HG02943 (cell line): ENCODE data around the gene CARMIL1.
"Not testable (repeated sequence)": the region's sequence is repeated elsewhere in the genome, so short reads cannot be mapped to it uniquely, and the experiment has no call there.

Source experiments
- ATAC-seq: cut with Tn5 transposase; IDR thresholded peaks from one replicate; pipeline ENCODE4 v1.9.1; 2021; ENCODE audit warnings: mild to moderate bottlenecking, low read depth, moderate library complexity; ENCODE audit not compliant: unreplicated experiment

Gene CARMIL1

GRCh38 chr6:25360621-25361020 lies 81.4 kb downstream of the CARMIL1 start:
- no peak for ATAC-seq

GRCh38 chr6:25363427-25363826 lies 84.3 kb downstream of the CARMIL1 start:
- no peak for ATAC-seq

- no peak for ATAC-seq
Measured at GRCh38 chr6:25365154-25365553, 86.0 kb downstream of the CARMIL1 start.

GRCh38 chr6:25366903-25367545 lies 87.8 kb downstream of the CARMIL1 start:
- no peak for ATAC-seq

- no peak for ATAC-seq
Measured at GRCh38 chr6:25369036-25369432, 89.9 kb downstream of the CARMIL1 start.

- no peak for ATAC-seq
Measured at GRCh38 chr6:25369433-25370177, 90.4 kb downstream of the CARMIL1 start.

- ATAC-seq, result no peak
Measured at GRCh38 chr6:25370178-25371036, 91.2 kb downstream of the CARMIL1 start.

- no peak for ATAC-seq
Measured at GRCh38 chr6:25371037-25371347, 91.8 kb downstream of the CARMIL1 start.

GRCh38 chr6:25375125-25375524 lies 96.0 kb downstream of the CARMIL1 start:
- no peak for ATAC-seq

- no peak for ATAC-seq
Measured at GRCh38 chr6:25377664-25378063, 98.5 kb downstream of the CARMIL1 start.

- ATAC-seq, result no peak
Measured at GRCh38 chr6:25381077-25381476, 101.9 kb downstream of the CARMIL1 start.

- not testable (repeated sequence) for ATAC-seq
Measured at GRCh38 chr6:25382476-25382875, 103.3 kb downstream of the CARMIL1 start.

- no peak for ATAC-seq
Measured at GRCh38 chr6:25384234-25384633, 105.1 kb downstream of the CARMIL1 start.

- ATAC-seq, result no peak
Measured at GRCh38 chr6:25384967-25385366, 105.8 kb downstream of the CARMIL1 start.

- ATAC-seq, result no peak
Measured at GRCh38 chr6:25387483-25387882, 108.3 kb downstream of the CARMIL1 start.

- ATAC-seq, result no peak
Measured at GRCh38 chr6:25387911-25388310, 108.7 kb downstream of the CARMIL1 start.

- no peak for ATAC-seq
Measured at GRCh38 chr6:25388776-25389175, 109.6 kb downstream of the CARMIL1 start.

GRCh38 chr6:25389471-25389870 lies 110.3 kb downstream of the CARMIL1 start:
- no peak for ATAC-seq

GRCh38 chr6:25392372-25392771 lies 113.2 kb downstream of the CARMIL1 start:
- no peak for ATAC-seq

- ATAC-seq, result no peak
Measured at GRCh38 chr6:25395731-25396130, 116.6 kb downstream of the CARMIL1 start.

- no peak for ATAC-seq
Measured at GRCh38 chr6:25397406-25397805, 118.2 kb downstream of the CARMIL1 start.
